NCI-H1092 (cell line): ENCODE results near the gene IL9.

ENCODE experiments used
- DNase-seq: peaks from one replicate; lab custom pipeline; 2025; lab: John Stamatoyannopoulos, UW

Gene IL9

GRCh38 chr5:135895474-135896006 lies at the start of gene IL9:
IL9 (minus strand) TSS chr5:135895841; CDS start chr5:135895816, 25 bp downstream.
- no peak for DNase-seq

- DNase-seq = peak; percentile 28
Measured at GRCh38 chr5:135944967-135945560, 49.4 kb upstream of the IL9 start.

- DNase-seq = no peak
Measured at GRCh38 chr5:135944564-135944963, 48.9 kb upstream of the IL9 start.

GRCh38 chr5:135942202-135942771 lies 46.6 kb upstream of the IL9 start:
- no peak for DNase-seq

GRCh38 chr5:135941711-135942110 lies 46.1 kb upstream of the IL9 start:
- DNase-seq = no peak

GRCh38 chr5:135937245-135937911 lies 41.7 kb upstream of the IL9 start:
- DNase-seq = no peak

GRCh38 chr5:135934939-135935338 lies 39.3 kb upstream of the IL9 start:
- DNase-seq = no peak

GRCh38 chr5:135930949-135931295 lies 35.3 kb upstream of the IL9 start:
- no peak for DNase-seq

- DNase-seq = no peak
Measured at GRCh38 chr5:135930029-135930948, 34.6 kb upstream of the IL9 start.

- no peak for DNase-seq
Measured at GRCh38 chr5:135921388-135921787, 25.7 kb upstream of the IL9 start.

GRCh38 chr5:135920199-135920598 lies 24.6 kb upstream of the IL9 start:
- DNase-seq = no peak

GRCh38 chr5:135916638-135917263 lies 21.1 kb upstream of the IL9 start:
- no peak for DNase-seq

GRCh38 chr5:135915466-135916001 lies 19.9 kb upstream of the IL9 start:
- no peak for DNase-seq

GRCh38 chr5:135913713-135914626 lies 18.3 kb upstream of the IL9 start:
- DNase-seq = no peak

GRCh38 chr5:135905144-135905543 lies 9.5 kb upstream of the IL9 start:
- DNase-seq = no peak

- DNase-seq = no peak
Measured at GRCh38 chr5:135901633-135902032, 6.0 kb upstream of the IL9 start.

- no peak for DNase-seq
Measured at GRCh38 chr5:135900276-135900675, 4.6 kb upstream of the IL9 start.

- DNase-seq = no peak
Measured at GRCh38 chr5:135898651-135899050, 3.0 kb upstream of the IL9 start.

GRCh38 chr5:135894789-135895188 lies 852 bp downstream of the IL9 start:
- DNase-seq = no peak

GRCh38 chr5:135894276-135894675 lies 1.4 kb downstream of the IL9 start:
- no peak for DNase-seq

- DNase-seq = no peak
Measured at GRCh38 chr5:135891791-135892190, 3.9 kb downstream of the IL9 start.
